Mucosa of descending colon (tissue), 3 donors: ENCODE results near the gene INCA1. TPM values are rescaled to one million over a fixed set of nuclear protein-coding genes. Genes with fewer than 3 reads are reported as not detected.

Experiments used
- ATAC-seq: fragments of 200-7000 bp; cut with Tn5 transposase; one replicate; pipeline ENCODE4 v1.9.1; 2020; ENCODE audit warnings: mild to moderate bottlenecking, moderate library complexity
- DNase-seq, 3 donors: peaks; one replicate each; pipeline ENCODE4 v3.0.0-alpha.2; 2020
- H3K36me3 ChIP-seq: fragments of 200-600 bp; one replicate; pipeline ENCODE4 v1.8.0; 2021; ENCODE audit warnings: low read depth, mild to moderate bottlenecking
- H3K4me1 ChIP-seq: fragments of 200-600 bp; one replicate; pipeline ENCODE4 v1.8.0; 2021; ENCODE audit warnings: low read depth, mild to moderate bottlenecking
- H3K4me3 ChIP-seq: fragments of 200-600 bp; one replicate; pipeline ENCODE4 v1.8.0; 2021; ENCODE audit warnings: mild to moderate bottlenecking
- H3K9me3 ChIP-seq: fragments of 200-600 bp; one replicate; pipeline ENCODE4 v1.8.0; 2021; ENCODE audit warnings: mild to moderate bottlenecking
- CTCF ChIP-seq: fragments of 200-600 bp; IDR thresholded peaks from one replicate; pipeline ENCODE4 v1.8.0; 2022; ENCODE audit warnings: antibody characterized with exemption, mild to moderate bottlenecking
- intact Hi-C, 2 donors: fragments of 100-400 bp; cut with DNase I in 1 of 2; cut with micrococcal nuclease in 1 of 2; formaldehyde crosslinking; loops; one replicate each; pipeline versions ENCODE4 v1.11.0 to v1.11.1; 2022; cut with DNase I, micrococcal nuclease
- total RNA-seq, 3 donors: library from RNA; stranded (reverse); fragmentation: NEBNext Ultra II Directional in 2 of 3; extraction: Animal tissue kit (Norgen Biotek cat#: 25700) in 2 of 3; gene quantifications; one replicate each; pipeline versions ENCODE4 v1.2.1 to v1.2.4, GENCODE V29; 2021 to 2023
- donor health status: DM: no; HTN: no; CAD: no; lungs with moderate emphysema.
- donor health status: DM: no; HTN: no; CAD: no.
- donor health status: DM: no; HTN: yes; CAD: no.

INCA1 gene
- total RNA-seq, 3 donors from 2014 or later: 1.8 to 4.5 (median 3.5) TPM

- Histone ChIP-seq H3K9me3 (no peaks in the 10 kb centered on the region), H3K36me3 (no peaks in the 10 kb centered on the region), H3K4me1 (peaks cover 41% of the 10 kb centered on the region), H3K4me3 (no peak overlapping the region)
- no peak for TF ChIP-seq CTCF
- DNase-seq (no peak), ATAC-seq (no peak)
- intact Hi-C loops: no loop called here
These were observed 51.4 kb downstream of the INCA1 start for GRCh38 chr17:4945944-4946280.

- H3K9me3 ChIP-seq: no peaks in the 10 kb centered on the region
- H3K4me1 ChIP-seq: peaks cover 38% of the 10 kb centered on the region
- intact Hi-C loops: no loop called here
- TF ChIP-seq CTCF: no peak
- H3K36me3 ChIP-seq: no peaks in the 10 kb centered on the region
- peak; percentile 77 to 88 (median 82) for DNase-seq
- no peak overlapping the region for H3K4me3 ChIP-seq
- peak; percentile 33 for ATAC-seq
These were observed 52.0 kb downstream of the INCA1 start for GRCh38 chr17:4945176-4945943.

GRCh38 chr17:4944554-4945175 is 52.7 kb downstream of the INCA1 start:
- Histone ChIP-seq H3K4me3 (no peak overlapping the region), H3K9me3 (no peaks in the 10 kb centered on the region), H3K36me3 (no peaks in the 10 kb centered on the region), H3K4me1 (peaks cover 36% of the 10 kb centered on the region)
- no peak for TF ChIP-seq CTCF
- peak in 1 of 3 donors; percentile 68 for DNase-seq
- intact Hi-C loops: no loop called here
- ATAC-seq: no peak

GRCh38 chr17:4944163-4944553 is 53.2 kb downstream of the INCA1 start:
- Histone ChIP-seq H3K4me3 (no peak overlapping the region), H3K36me3 (no peaks in the 10 kb centered on the region), H3K4me1 (peaks cover 37% of the 10 kb centered on the region), H3K9me3 (no peaks in the 10 kb centered on the region)
- intact Hi-C loops: no loop called here
- ATAC-seq: no peak
- DNase-seq: peak in 1 of 3 donors; percentile 68
- no peak for TF ChIP-seq CTCF

- no peak for TF ChIP-seq CTCF
- intact Hi-C loops: no loop called here
- Histone ChIP-seq H3K36me3 (no peaks in the 10 kb centered on the region), H3K4me3 (no peak overlapping the region), H3K4me1 (peaks cover 46% of the 10 kb centered on the region), H3K9me3 (no peaks in the 10 kb centered on the region)
- ATAC-seq: no peak
- DNase-seq: no peak
These were observed 54.4 kb downstream of the INCA1 start for GRCh38 chr17:4942760-4943508.
